C4-2B (cell line): Measurements from ENCODE around the gene PLXDC2.

Source experiments
- H3K27ac ChIP-seq: fragments of 450-650 bp; 2 replicates; pipeline ENCODE4 v1.5.1; 2017
- ZFX ChIP-seq: fragments of 450-650 bp; IDR thresholded peaks from 2 replicates; pipeline ENCODE4 v1.6.1; 2017
- TF ChIP-seq, protein P1 (sequence below): fragments of 450-650 bp; conservative IDR thresholded peaks from 2 replicates; pipeline ENCODE4 v1.5.1; 2017; ENCODE audit warnings: mild to moderate bottlenecking

The PLXDC2 gene

DNA sequence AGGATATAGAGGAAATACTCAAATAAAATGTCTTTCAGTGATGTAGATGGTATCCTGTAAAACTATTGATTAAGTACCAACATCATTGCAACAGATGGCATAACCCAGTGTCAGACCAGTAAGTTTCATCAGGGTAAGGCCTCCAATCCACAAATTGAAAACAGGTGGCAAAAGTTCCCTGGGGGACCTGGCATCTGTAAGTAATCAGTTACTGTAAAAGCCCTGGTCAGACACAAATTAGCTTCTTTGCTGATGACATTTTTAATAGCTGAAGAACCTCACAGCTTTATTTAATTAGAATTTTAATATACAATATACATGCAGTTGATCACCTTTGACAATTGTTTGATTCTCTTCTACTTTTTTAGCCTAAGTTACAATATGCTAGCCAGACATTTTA, 152.5 kb downstream of the PLXDC2 start:
- H3K27ac ChIP-seq: no peak overlapping the region
- TF ChIP-seq ZFX: no peak
- TF ChIP-seq, protein P1, sequence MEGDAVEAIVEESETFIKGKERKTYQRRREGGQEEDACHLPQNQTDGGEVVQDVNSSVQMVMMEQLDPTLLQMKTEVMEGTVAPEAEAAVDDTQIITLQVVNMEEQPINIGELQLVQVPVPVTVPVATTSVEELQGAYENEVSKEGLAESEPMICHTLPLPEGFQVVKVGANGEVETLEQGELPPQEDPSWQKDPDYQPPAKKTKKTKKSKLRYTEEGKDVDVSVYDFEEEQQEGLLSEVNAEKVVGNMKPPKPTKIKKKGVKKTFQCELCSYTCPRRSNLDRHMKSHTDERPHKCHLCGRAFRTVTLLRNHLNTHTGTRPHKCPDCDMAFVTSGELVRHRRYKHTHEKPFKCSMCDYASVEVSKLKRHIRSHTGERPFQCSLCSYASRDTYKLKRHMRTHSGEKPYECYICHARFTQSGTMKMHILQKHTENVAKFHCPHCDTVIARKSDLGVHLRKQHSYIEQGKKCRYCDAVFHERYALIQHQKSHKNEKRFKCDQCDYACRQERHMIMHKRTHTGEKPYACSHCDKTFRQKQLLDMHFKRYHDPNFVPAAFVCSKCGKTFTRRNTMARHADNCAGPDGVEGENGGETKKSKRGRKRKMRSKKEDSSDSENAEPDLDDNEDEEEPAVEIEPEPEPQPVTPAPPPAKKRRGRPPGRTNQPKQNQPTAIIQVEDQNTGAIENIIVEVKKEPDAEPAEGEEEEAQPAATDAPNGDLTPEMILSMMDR: no peak

GRCh38 chr10:19970256-19970655, 154.0 kb downstream of the PLXDC2 start:
- H3K27ac ChIP-seq: no peak overlapping the region
- TF ChIP-seq, protein P1: no peak
- TF ChIP-seq ZFX: no peak

GRCh38 chr10:19970717-19971116, 154.5 kb downstream of the PLXDC2 start:
- H3K27ac ChIP-seq: no peak overlapping the region

DNA sequence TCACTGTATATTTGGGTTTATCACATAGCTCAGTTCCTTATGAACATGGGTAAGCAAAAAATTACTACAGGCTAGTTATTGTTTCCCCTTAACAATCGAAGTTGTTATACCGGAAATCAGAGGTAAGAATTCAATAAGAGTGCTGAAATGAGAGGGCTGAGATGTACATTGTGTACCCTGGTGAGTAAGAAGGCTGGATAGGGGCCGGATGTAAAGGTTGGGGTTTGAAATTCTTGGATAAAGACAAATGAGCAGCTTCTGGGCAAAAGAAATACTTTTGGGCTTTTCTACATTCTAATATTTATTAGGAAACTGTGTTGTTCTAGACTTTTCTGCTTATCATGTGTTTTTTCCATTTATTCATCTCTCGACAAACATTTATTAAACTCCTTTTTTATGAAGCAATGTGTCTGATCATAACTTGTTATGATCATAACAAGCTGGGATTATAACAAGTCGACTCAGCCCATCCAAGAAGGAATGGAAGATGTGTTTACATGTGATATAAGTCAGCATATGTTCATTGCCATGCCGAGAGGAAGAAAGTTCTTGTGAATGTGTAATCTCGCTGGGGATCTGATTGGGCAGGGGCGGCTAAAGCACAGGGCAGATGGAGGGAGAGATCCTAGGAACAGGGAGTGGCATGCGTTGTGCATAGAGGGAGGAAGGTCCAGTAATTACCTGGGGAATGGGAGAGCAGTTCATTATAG, 155.3 kb downstream of the PLXDC2 start:
- no peak for TF ChIP-seq ZFX
- TF ChIP-seq, protein P1: no peak
- no peak overlapping the region for H3K27ac ChIP-seq

More at GRCh38 chr10:19970717-19971116, 154.5 kb downstream of the PLXDC2 start:
- no peak for TF ChIP-seq ZFX
- TF ChIP-seq, protein P1: no peak

DNA sequence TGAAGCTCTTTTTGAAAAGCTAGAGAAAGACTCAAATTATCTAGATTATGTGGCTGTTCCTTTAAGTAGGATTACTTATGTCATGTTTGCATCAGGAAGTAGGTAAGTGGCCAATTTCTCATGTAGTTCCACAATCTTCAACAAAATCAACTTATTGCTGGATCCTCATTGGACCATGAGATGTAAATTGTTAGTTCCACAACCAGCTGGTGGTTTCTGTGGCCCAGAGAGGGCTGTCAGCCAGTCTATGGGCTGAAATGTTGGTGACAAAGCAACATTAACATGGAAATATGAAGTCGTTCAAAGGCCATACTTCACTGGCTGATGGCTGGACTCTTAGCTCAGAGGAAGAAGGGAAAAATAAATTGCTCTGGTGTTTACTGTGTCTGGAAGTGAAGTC, 157.9 kb downstream of the PLXDC2 start:
- TF ChIP-seq, protein P1: no peak
- TF ChIP-seq ZFX: no peak

DNA sequence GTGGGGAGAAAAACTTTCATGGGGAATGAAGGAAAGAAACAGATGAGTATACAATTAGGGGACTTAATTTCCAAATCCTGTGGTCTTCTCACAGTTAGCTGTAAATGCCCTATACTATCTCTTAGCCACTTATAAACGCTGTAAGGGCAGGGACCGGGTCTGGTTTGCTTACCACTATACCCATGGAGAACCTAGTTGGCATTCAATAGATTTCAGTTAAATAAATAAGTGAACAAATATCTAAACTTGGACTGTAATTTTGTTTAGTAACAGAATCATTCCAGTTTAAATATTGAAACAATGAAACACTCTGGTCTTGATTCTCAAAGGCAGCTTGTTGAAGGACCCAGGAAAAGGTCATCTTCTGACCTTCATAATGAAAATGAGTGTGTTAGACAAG, 158.3 kb downstream of the PLXDC2 start:
- H3K27ac ChIP-seq: no peak overlapping the region
- TF ChIP-seq, protein P1: no peak
- no peak for TF ChIP-seq ZFX

More for the DNA sequence above, 157.9 kb downstream of the PLXDC2 start:
- H3K27ac ChIP-seq: no peak overlapping the region

DNA sequence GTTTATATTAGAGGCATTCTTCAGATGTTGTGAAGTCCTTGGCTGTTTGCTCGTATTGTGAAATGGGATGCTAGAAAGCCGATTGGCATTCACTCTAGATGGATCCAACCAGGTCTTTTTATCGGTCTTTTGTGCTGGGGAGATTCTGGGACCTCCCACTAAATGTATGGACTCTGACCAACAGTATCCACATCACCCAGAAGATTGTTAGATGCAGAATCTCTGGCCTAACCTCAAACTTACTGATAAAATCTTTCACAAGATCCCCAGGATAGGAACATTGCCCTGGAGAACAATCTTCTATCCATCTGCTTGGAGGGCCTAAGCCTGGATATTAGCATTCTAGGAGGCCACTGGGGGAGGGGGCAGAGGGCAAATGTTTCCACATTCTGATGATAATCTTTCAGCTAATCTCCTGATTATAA, 160.9 kb downstream of the PLXDC2 start:
- TF ChIP-seq ZFX: no peak
- TF ChIP-seq, protein P1: no peak
- no peak overlapping the region for H3K27ac ChIP-seq
